Superior temporal gyrus (tissue), 1 donor: ENCODE data around the gene CYP1B1.
"Not testable (repeated sequence)": the region's sequence is repeated elsewhere in the genome, so short reads cannot be mapped to it uniquely, and the experiment has no call there.

Experiments
- DNase-seq: peaks from one replicate; pipeline ENCODE4 v3.0.0-alpha.2; 2016; ENCODE audit errors: extremely low spot score

Gene CYP1B1

GRCh38 chr2:38032946-38033345 is 43.0 kb downstream of the CYP1B1 start:
- no peak for DNase-seq

GRCh38 chr2:38030635-38031355 is 45.2 kb downstream of the CYP1B1 start:
- no peak for DNase-seq

- no peak for DNase-seq
These were observed 46.4 kb downstream of the CYP1B1 start for GRCh38 chr2:38029512-38029911.

- no peak for DNase-seq
These were observed 47.1 kb downstream of the CYP1B1 start for GRCh38 chr2:38028829-38029228.

GRCh38 chr2:38026846-38027245 is 49.1 kb downstream of the CYP1B1 start:
- DNase-seq, result no peak

- no peak for DNase-seq
These were observed 54.4 kb downstream of the CYP1B1 start for GRCh38 chr2:38021589-38021988.

- not testable (repeated sequence) for DNase-seq
These were observed 55.4 kb downstream of the CYP1B1 start for GRCh38 chr2:38020359-38021069.

- DNase-seq, result no peak
These were observed 58.1 kb downstream of the CYP1B1 start for GRCh38 chr2:38017836-38018235.
